Dermis blood vessel endothelial cell (primary cell): ENCODE results near the gene DGKG. TPM values are rescaled to one million over a fixed set of nuclear protein-coding genes. Genes with fewer than 3 reads are reported as not detected.

Source experiments
- DNase-seq: peaks from one replicate; pipeline ENCODE4 v3.0.0; 2010
- total RNA-seq: library from RNA; depleted of rRNA; stranded (reverse); fragments of >200 nt; gene quantifications from 2 replicates; pipeline ENCODE4 v1.2.3, GENCODE V29; 2014

DGKG gene
- total RNA-seq, 1 donor from 2014 or later = under 0.01 TPM

DNA sequence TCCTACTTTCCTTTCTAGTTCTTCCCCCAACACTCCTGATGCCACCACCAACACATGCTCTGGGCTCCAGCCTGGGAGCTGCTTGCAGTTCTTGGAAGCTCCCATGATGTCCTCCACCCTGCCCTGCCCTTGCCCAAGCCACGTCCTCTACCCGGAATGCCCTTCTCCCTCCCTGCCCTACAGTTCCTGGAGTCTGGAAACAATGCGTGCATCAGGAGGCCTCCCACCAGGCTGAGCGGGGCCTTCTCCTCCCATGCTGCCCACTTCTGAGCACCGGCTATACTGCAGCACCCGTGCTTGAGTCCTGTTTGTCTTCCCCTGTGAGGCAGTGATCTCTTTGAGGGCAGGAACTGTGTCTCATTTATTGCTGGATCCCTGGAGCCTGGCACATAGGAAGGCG is 44.6 kb downstream of the DGKG start:
- DNase-seq = no peak

GRCh38 chr3:186316666-186317260 is 45.3 kb downstream of the DGKG start:
- no peak for DNase-seq

DNA sequence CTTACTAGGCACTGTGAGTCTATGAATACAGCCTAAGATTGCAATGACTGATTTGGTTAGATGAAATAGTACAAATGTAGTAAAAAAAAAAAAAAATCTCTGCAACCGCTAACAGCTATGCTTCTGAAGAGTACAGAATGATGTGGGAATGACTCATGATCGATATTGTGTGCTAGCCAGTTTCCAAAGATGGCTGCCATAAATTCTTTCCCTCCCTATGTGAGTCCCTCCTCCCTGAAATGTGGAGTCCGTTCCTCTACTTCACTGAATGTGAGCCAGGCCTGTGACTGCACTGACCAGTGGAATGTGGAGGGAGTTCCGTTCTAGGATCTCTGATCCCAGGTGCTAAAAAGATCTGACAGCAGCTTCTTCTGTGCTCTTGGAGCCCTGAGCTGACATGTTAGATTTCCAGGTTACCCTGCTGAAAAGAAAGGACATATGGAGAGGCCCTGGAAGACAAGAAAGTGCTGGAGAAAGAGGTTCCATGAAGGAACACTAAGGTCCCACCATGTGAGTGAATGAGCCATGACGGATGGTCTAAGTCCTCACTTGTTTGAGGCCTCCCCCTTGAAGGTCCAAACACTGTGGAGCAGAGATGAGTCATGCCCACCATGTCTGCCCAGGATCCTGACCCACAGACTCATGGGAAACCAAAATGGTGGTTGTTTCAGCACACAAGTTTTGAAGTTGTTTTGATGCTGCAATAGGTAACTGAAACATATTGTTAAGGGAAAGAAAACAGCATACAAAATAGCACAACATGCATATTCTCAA is 46.3 kb downstream of the DGKG start:
- DNase-seq = no peak

DNA sequence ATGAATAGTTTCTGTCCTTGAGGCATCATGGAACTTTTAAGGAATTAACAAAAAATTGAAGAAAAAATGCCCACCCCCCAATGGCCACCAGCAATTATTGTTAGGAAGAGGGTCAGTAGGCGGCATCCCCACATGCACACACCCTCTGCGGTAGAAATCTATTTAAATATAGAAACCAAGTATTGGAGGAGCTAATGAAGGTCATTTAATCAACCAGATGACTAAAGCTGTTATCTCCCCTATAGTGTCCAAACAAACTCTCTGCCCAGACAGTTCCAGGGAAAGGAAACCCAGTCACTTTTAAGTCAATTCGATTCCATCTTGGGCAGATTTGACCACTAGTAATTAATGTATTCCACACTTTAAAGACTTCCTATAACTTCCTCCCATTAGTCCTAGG is 47.1 kb downstream of the DGKG start:
- no peak for DNase-seq

GRCh38 chr3:186311441-186311840 is 50.6 kb downstream of the DGKG start:
- DNase-seq = no peak

DNA sequence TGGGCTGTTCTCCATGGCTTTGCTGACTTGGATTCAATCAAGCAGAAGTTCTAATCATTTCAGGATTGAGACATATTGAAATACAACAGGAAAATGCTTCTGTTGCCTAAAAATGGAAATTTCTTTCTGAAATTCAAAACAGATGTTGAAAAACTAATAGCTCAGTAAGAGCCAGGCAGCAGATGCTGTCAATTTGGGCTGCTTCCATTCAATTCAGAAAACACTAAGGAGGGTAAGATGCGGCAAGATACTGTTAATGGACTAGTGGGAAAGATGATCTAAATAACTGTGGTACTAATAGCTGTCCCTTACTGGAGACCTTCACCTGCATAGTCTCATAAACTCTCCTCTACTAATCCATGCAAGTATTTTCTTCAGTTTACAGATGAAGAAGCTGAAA is 53.5 kb downstream of the DGKG start:
- DNase-seq = no peak

DNA sequence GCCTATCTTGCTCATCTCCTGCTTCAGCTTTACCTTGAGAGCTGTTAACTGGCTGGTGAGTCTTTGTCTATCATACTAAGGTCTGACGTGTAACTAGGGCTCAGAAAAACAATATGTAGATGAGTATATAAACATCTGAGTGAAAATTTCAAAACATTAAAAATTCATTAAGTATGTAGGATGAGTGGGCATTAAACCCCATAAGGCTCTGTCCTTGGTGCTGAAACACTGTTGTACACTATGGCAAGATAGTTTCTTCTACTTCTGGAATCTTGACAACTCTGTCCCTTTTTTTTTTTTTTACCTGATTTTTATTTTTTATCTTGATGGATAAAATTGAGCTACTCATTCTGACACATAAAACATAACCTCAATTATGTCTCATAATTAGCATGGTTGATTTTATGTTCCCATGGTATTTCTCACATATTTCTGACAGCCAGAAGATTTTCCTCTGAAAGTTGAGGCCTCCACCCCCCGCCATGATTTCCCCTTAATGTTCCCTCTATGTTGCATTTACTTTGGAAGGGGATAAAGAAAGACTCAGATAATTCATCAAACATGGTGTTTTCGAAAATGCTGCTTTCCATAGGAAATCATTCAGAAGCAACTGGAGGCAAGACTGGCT is 54.3 kb downstream of the DGKG start:
- peak; percentile 68 for DNase-seq

GRCh38 chr3:186305286-186305685 is 56.7 kb downstream of the DGKG start:
- no peak for DNase-seq

- no peak for DNase-seq
Observed at GRCh38 chr3:186303965-186304364, 58.1 kb downstream of the DGKG start.

GRCh38 chr3:186299327-186299726 is 62.7 kb downstream of the DGKG start:
- no peak for DNase-seq

DNA sequence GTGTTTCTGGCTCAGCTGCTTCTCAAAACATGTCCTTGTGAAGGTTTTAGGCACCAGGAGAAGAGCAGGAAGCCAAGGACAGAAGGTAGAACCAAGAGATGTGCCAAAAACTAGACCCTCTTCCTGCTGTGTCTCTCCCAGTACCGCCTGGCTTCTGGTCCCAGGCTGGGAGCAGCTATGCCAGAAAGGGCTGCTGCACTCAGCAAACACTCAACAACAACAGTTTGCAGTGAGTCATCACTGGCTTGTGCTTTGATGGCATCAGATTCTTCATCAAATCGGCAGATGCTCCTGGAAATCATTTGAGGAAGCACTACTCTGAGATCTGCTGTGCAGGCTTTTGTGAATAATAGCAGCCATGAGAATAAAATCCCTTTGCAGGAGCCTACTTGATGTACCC is 63.2 kb downstream of the DGKG start:
- DNase-seq = no peak

GRCh38 chr3:186290796-186291195 is 71.2 kb downstream of the DGKG start:
- DNase-seq = no peak

- no peak for DNase-seq
Observed at GRCh38 chr3:186287711-186288110, 74.3 kb downstream of the DGKG start.

- DNase-seq = peak; percentile 14
Observed at GRCh38 chr3:186286114-186286513, 75.9 kb downstream of the DGKG start.

GRCh38 chr3:186284661-186285060 is 77.4 kb downstream of the DGKG start:
- DNase-seq = no peak

- DNase-seq = no peak
Observed at GRCh38 chr3:186284349-186284652, 77.7 kb downstream of the DGKG start.

- peak; percentile 9 for DNase-seq
Observed at GRCh38 chr3:186283651-186284348, 78.2 kb downstream of the DGKG start.

GRCh38 chr3:186283096-186283495 is 78.9 kb downstream of the DGKG start:
- DNase-seq = no peak

DNA sequence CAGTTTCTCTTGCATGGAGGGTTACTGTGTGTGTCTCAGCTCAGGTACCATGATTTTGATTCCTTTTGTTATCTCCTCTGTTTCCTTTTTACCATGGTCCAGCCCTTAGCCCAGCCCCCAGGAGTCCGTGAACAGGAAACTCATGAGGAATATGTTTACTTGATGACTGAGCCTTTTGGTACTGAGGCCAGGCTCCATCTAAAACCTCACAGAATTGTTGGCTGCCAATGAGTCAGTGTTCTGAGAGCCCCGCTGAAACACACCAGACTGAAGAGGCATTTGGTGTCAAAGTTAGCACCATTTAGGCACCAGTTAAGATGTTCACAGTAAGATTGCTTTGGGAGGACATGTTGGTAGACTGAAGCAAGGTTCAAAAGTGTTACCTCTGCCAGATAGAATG is 80.9 kb downstream of the DGKG start:
- DNase-seq = peak; percentile 14

DNA sequence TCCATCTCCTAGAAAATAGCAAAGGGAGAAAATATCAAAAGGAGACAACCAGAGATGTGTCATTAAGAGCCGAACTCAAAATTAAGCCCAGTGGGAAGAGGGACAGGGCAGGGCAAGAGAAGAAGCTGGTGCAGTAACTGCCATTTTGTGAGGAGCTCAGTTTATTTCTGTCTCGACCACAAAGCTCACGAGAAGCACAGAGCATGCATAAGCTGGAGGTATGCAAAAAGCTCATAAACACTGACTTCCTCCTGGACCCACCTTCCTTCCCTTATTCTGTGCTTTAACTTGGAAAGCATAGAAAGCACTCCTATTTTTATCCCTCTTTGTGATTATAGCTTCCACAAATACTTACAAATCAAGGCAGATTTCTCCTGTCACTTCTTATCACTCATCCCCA is 81.3 kb downstream of the DGKG start:
- DNase-seq = no peak

DNA sequence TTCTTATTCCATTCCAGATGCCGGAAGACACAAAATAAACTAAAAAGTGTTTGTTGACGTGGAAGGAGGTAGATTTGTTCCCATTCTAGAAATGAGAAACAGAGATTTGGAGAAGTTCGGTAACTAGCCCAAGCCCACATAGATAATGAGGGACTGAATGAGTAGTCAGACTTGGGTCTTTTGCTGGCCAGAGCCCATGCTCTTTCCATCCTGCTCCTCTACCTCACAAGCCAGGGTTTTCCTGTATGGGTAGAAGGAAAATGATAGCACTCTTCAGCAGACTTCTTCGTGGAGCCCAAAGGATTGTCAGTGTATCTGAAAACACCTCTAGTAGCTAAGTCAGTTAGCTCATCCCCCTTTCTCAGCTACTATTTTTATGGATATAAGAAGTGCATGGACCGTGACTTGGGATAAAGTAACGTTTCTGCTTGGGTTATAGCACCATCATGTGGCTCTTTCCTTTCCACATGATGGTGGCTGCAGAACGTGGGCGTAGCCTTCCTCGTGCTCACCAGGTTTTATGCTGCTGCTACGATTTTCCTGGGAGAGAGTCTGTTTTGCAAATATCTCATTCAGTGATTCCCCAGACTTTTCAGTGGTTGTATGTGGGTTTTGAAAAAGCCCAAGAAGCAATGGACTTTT is 84.6 kb downstream of the DGKG start:
- DNase-seq = peak; percentile 69

- DNase-seq = no peak
Observed at GRCh38 chr3:186275436-186275835, 86.6 kb downstream of the DGKG start.

- no peak for DNase-seq
Observed at GRCh38 chr3:186273586-186273985, 88.4 kb downstream of the DGKG start.
